Ovary (tissue), 3 donors: ENCODE data around the gene GIMAP8.

Experiments used
- EP300 ChIP-seq: sonication (generic); formaldehyde crosslinking; IDR thresholded peaks from one replicate; pipeline ENCODE4 v1.6.1; 2017; ENCODE audit warnings: antibody characterized with exemption
- POLR2A ChIP-seq: fragments of 450-650 bp; IDR thresholded peaks from one replicate; pipeline ENCODE4 v1.6.1; 2017; ENCODE audit warnings: antibody characterized with exemption, mild to moderate bottlenecking, moderate library complexity
- TF ChIP-seq, protein P1 (sequence below), 3 donors: fragments of 450-650 bp in 2 of 3; fragments of 200-600 bp in 1 of 3; IDR thresholded peaks; one replicate each; pipeline versions ENCODE4 v1.5.1 to v1.8.0; 2016 to 2022; ENCODE audit warnings: antibody characterized with exemption in 3 of 3, mild to moderate bottlenecking in 1 of 3
- donor health status: DM: no; HTN: no; CAD: no.

GRCh38 chr7:150410131-150410530 lies 40.3 kb upstream of the GIMAP8 start:
- TF ChIP-seq, protein P1, sequence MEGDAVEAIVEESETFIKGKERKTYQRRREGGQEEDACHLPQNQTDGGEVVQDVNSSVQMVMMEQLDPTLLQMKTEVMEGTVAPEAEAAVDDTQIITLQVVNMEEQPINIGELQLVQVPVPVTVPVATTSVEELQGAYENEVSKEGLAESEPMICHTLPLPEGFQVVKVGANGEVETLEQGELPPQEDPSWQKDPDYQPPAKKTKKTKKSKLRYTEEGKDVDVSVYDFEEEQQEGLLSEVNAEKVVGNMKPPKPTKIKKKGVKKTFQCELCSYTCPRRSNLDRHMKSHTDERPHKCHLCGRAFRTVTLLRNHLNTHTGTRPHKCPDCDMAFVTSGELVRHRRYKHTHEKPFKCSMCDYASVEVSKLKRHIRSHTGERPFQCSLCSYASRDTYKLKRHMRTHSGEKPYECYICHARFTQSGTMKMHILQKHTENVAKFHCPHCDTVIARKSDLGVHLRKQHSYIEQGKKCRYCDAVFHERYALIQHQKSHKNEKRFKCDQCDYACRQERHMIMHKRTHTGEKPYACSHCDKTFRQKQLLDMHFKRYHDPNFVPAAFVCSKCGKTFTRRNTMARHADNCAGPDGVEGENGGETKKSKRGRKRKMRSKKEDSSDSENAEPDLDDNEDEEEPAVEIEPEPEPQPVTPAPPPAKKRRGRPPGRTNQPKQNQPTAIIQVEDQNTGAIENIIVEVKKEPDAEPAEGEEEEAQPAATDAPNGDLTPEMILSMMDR (IDR thresholded peaks at IDR 0.05) = no peak
- TF ChIP-seq POLR2A (no peak), EP300 (no peak)
